SU-DHL-6 (cell line): ENCODE measurements around the gene TRIM27.

Experiments
- CTCF ChIP-seq: fragments of 200-600 bp; sonication (generic); IDR thresholded peaks from one replicate; pipeline ENCODE4 v1.5.1; 2017; ENCODE audit warnings: antibody characterized with exemption, mild to moderate bottlenecking, low read length, moderate library complexity; ENCODE audit not compliant: insufficient read depth, poor library complexity, severe bottlenecking
- EZH2phosphoT487 ChIP-seq: fragments of 200-600 bp; sonication (generic), shearing (Covaris generic); conservative IDR thresholded peaks from 2 replicates; pipeline ENCODE4 v1.6.1; 2018; ENCODE audit warnings: mild to moderate bottlenecking, antibody characterized with exemption, low read length, moderate library complexity, mixed read lengths

- TF ChIP-seq EZH2phosphoT487 (no peak), CTCF (no peak)
These were observed 62.4 kb downstream of the TRIM27 start for GRCh38 chr6:28861339-28861738.
